CD4-positive, alpha-beta T cell (primary cell): Measurements from ENCODE around the gene SEC24A. TPM values are rescaled to one million over a fixed set of nuclear protein-coding genes. Genes with fewer than 3 reads are reported as not detected.
"Not testable (repeated sequence)": the region's sequence is repeated elsewhere in the genome, so short reads cannot be mapped to it uniquely, and the experiment has no call there.

ENCODE experiments used
- ATAC-seq: fragments of 200-7000 bp; cut with Tn5 transposase; one replicate; pipeline ENCODE4 v1.10.0; 2022; ENCODE audit warnings: mild to moderate bottlenecking; ENCODE audit not compliant: poor library complexity
- CTCF ChIA-PET: fragments of 350-600 bp; sonication (Branson Sonifier 250); formaldehyde crosslinking; loops from one replicate; lab custom pipeline; 2021; ENCODE audit warnings: antibody characterized with exemption, inconsistent platforms; lab: Charles Lee
- POLR2A ChIA-PET: fragments of 350-600 bp; sonication (Branson Sonifier 250); formaldehyde crosslinking; loops from one replicate; lab custom pipeline; 2021; ENCODE audit warnings: antibody characterized with exemption, inconsistent platforms; lab: Charles Lee
- DNase-seq, 14 experiments: peaks; one replicate each; pipeline ENCODE4 v3.0.0-alpha.2; 2013 to 2020; ENCODE audit warnings: mixed read lengths in 2 of 14
- H3K27ac ChIP-seq, 2 donors: one replicate each; pipeline versions ENCODE4 v1.5.1 to v1.7.0; 2013; ENCODE audit warnings: low read length in 2 of 2, low read depth in 1 of 2, mild to moderate bottlenecking in 1 of 2
- H3K27me3 ChIP-seq, 2 experiments: 1 replicate in 1 of 2; 2 replicates in 1 of 2; pipeline versions ENCODE4 v1.6.1 to v1.7.0; 2013; ENCODE audit warnings: low read length in 2 of 2, control low read depth in 1 of 2, mild to moderate bottlenecking in 1 of 2, moderate library complexity in 1 of 2; ENCODE audit not compliant: insufficient read depth in 2 of 2, control insufficient read depth in 1 of 2
- H3K36me3 ChIP-seq: one replicate; pipeline ENCODE4 v1.6.1; 2013; ENCODE audit warnings: low read length, control low read depth; ENCODE audit not compliant: insufficient read depth
- H3K4me1 ChIP-seq: one replicate; pipeline ENCODE4 v1.6.1; 2013; ENCODE audit warnings: low read length, control low read depth; ENCODE audit not compliant: insufficient read depth
- H3K4me3 ChIP-seq: one replicate; pipeline ENCODE4 v1.5.1; 2013; ENCODE audit warnings: mild to moderate bottlenecking, low read length, moderate library complexity
- H3K9me3 ChIP-seq, 2 experiments: 1 replicate in 1 of 2; 2 replicates in 1 of 2; pipeline versions ENCODE4 v1.6.1 to v1.7.0; 2013; ENCODE audit warnings: low read length in 2 of 2, mild to moderate bottlenecking in 2 of 2, control low read depth in 1 of 2, moderate library complexity in 1 of 2; ENCODE audit not compliant: control insufficient read depth in 1 of 2, insufficient read depth in 1 of 2
- H3K27ac Mint-ChIP-seq: one replicate; pipeline ENCODE4 v1.8.0; 2020; ENCODE audit warnings: mixed read lengths
- H3K27me3 Mint-ChIP-seq: one replicate; pipeline ENCODE4 v1.8.0; 2021; ENCODE audit warnings: mixed read lengths
- H3K36me3 Mint-ChIP-seq: one replicate; pipeline ENCODE4 v1.8.0; 2021; ENCODE audit warnings: low read depth, mixed read lengths
- H3K4me1 Mint-ChIP-seq: one replicate; pipeline ENCODE4 v1.8.0; 2021; ENCODE audit warnings: low read depth, mixed read lengths
- H3K4me3 Mint-ChIP-seq: one replicate; pipeline ENCODE4 v1.8.0; 2020; ENCODE audit warnings: mild to moderate bottlenecking, mixed read lengths
- H3K9me3 Mint-ChIP-seq: one replicate; pipeline ENCODE4 v1.8.0; 2020; ENCODE audit warnings: mixed read lengths
- CTCF ChIP-seq: fragments of 200-600 bp; IDR thresholded peaks from one replicate; pipeline ENCODE4 v1.8.0; 2022; ENCODE audit warnings: antibody characterized with exemption, mild to moderate bottlenecking
- intact Hi-C, 2 experiments: fragments of 100-400 bp; cut with DNase I in 1 of 2; cut with micrococcal nuclease in 1 of 2; formaldehyde crosslinking; loops; one replicate each; pipeline versions ENCODE4 v1.15.1 to v1.9.0; 2023 to 2025; cut with DNase I, micrococcal nuclease
- total RNA-seq, 174 experiments: library from RNA in 2 of 174; stranded (reverse) in 2 of 174; gene quantifications; one replicate each; pipeline ENCODE4 v1.2.3 and lab custom pipeline; 2021 to 2026

The SEC24A gene
- total RNA-seq, 2 experiments from 2014 or later, result 11.7 to 12.3 TPM

- CTCF ChIA-PET, result interaction anchor here (1.6 kb wide), 1 partner anchor 92 kb away, joined by 3 read pairs; no protein-coding TSS in a partner anchor
- POLR2A ChIA-PET, result interaction anchor here (0.9 to 1.8 kb wide), 10 partner anchors 9 to 198 kb away, joined by 3 to 13 read pairs (median 5); partner anchors contain the start of genes C5orf24, CAMLG, JADE2 and SAR1B
- H3K36me3 ChIP-seq, result no peaks in the 10 kb centered on the region
- ATAC-seq, result peak; percentile 61
- Mint-ChIP-seq H3K27ac (peak overlapping the region; percentile 95), H3K4me1 (peaks cover 31% of the 10 kb centered on the region), H3K27me3 (no peaks in the 10 kb centered on the region), H3K4me3 (peak overlapping the region; percentile 99), H3K9me3 (no peaks in the 10 kb centered on the region), H3K36me3 (peaks cover 23% of the 10 kb centered on the region)
- DNase-seq, result peak in 5 of 14 experiments; percentile 2 to 75 (median 66)
- no peak for TF ChIP-seq CTCF
- peaks cover 27% of the 10 kb centered on the region for H3K4me1 ChIP-seq
- H3K27me3 ChIP-seq, result no peaks in the 10 kb centered on the region
- H3K9me3 ChIP-seq, result no peaks in the 10 kb centered on the region
- peak overlapping the region; percentile 93 to 98 for H3K27ac ChIP-seq
- intact Hi-C loops, result loop anchor here (1.0 to 10.0 kb wide), 8 partner anchors 16 to 1593 kb away; partner anchors contain the start of genes SAR1B (in 2 of the 2), C5orf24 (in 1 of the 2), CAMLG (in 1 of the 2) and DDX46 (in 1 of the 2)
- H3K4me3 ChIP-seq, result peak overlapping the region; percentile 80
These were observed 698 bp upstream of the SEC24A start for GRCh38 chr5:134647750-134648424.

GRCh38 chr5:134649163-134649835 is 714 bp downstream of the SEC24A start:
- Mint-ChIP-seq H3K27ac (peak overlapping the region; percentile 95), H3K4me1 (peaks cover 31% of the 10 kb centered on the region), H3K9me3 (no peaks in the 10 kb centered on the region), H3K4me3 (peak overlapping the region; percentile 99), H3K27me3 (no peaks in the 10 kb centered on the region), H3K36me3 (peaks cover 23% of the 10 kb centered on the region)
- no peak for TF ChIP-seq CTCF
- intact Hi-C loops, result loop anchor here in 1 of 2 experiments (2.0 to 10.0 kb wide), 7 partner anchors 90 to 1594 kb away; partner anchors contain the start of genes C5orf24, CAMLG, DDX46 and HSPA4
- H3K27me3 ChIP-seq, result no peaks in the 10 kb centered on the region
- POLR2A ChIA-PET, result interaction anchor here (1.0 to 1.8 kb wide), 7 partner anchors 13 to 115 kb away, joined by 4 to 13 read pairs (median 5); partner anchors contain the start of genes CAMLG and SAR1B
- H3K9me3 ChIP-seq, result no peaks in the 10 kb centered on the region
- peak overlapping the region; percentile 80 for H3K4me3 ChIP-seq
- peak overlapping the region; percentile 93 to 98 for H3K27ac ChIP-seq
- no peaks in the 10 kb centered on the region for H3K36me3 ChIP-seq
- CTCF ChIA-PET, result interaction anchor here (0.9 to 1.6 kb wide), 3 partner anchors 16 to 90 kb away, joined by 3 to 5 read pairs (median 3); no protein-coding TSS in a partner anchor
- DNase-seq (peak in 4 of 14 experiments; percentile 11 to 32 (median 17)), ATAC-seq (no peak)
- H3K4me1 ChIP-seq, result peaks cover 30% of the 10 kb centered on the region

GRCh38 chr5:134650660-134651059 is 2.1 kb downstream of the SEC24A start:
- peaks cover 32% of the 10 kb centered on the region for H3K4me1 Mint-ChIP-seq
- H3K36me3 ChIP-seq, H3K27me3 Mint-ChIP-seq, CTCF ChIA-PET, ATAC-seq, H3K27ac ChIP-seq, POLR2A ChIA-PET, H3K9me3 Mint-ChIP-seq, intact Hi-C loops, DNase-seq, H3K9me3 ChIP-seq, H3K27me3 ChIP-seq, H3K4me3 ChIP-seq: not testable (repeated sequence)
- H3K4me1 ChIP-seq, result peaks cover 30% of the 10 kb centered on the region
- H3K36me3 Mint-ChIP-seq, result peaks cover 23% of the 10 kb centered on the region
- peak overlapping the region; percentile 60 for H3K4me3 Mint-ChIP-seq
- peak overlapping the region; percentile 95 for H3K27ac Mint-ChIP-seq
